Measurements from ENCODE around the gene BRWD1.

GRCh38 chr21:39282911-39283310 lies 30.5 kb downstream of the BRWD1 start:
- TF ChIP-seq ZNF274 (IDR thresholded peaks at IDR 0.05; ENCODE audit: low read depth, low read length) (no peak), SUZ12 (IDR thresholded peaks at IDR 0.05; ENCODE audit: extremely low read depth, insufficient read depth, insufficient read length) (no peak)

Data from NT2/D1 (cell line).